ENCODE data around the gene RCC2.

RCC2 gene

GRCh38 chr1:17404820-17405219 lies 34.7 kb downstream of the RCC2 start:
- Histone ChIP-seq H3K27ac (ENCODE audit: low read depth, low read length) (no peak overlapping the region), H3K9ac (ENCODE audit: low read length) (no peak overlapping the region), H3K4me2 (ENCODE audit: low read length) (no peak overlapping the region), H3K27me3 (ENCODE audit: insufficient read depth, low read length, poor library complexity) (no peaks in the 10 kb centered on the region), H4K5ac (ENCODE audit: low read length) (no peak overlapping the region), H3K36me3 (ENCODE audit: control insufficient read depth, insufficient read depth, low read length) (peaks cover 15% of the 10 kb centered on the region), H3K4me3 (ENCODE audit: low read length) (no peak overlapping the region), H2BK5ac (ENCODE audit: low read length) (no peak overlapping the region), H4K8ac (ENCODE audit: low read depth, low read length) (no peak overlapping the region), H2BK120ac (ENCODE audit: low read depth, low read length) (no peak overlapping the region), H3K79me2 (ENCODE audit: control insufficient read depth, insufficient read depth, low read length) (no peaks in the 10 kb centered on the region), H3K4ac (ENCODE audit: low read depth, low read length) (no peak overlapping the region), H3K79me1 (ENCODE audit: low read length) (peaks cover 3% of the 10 kb centered on the region), H3K23ac (ENCODE audit: low read length) (no peak overlapping the region), H2AK5ac (ENCODE audit: low read length) (no peak overlapping the region), H3K56ac (ENCODE audit: low read length) (no peak overlapping the region), H3K18ac (ENCODE audit: low read length) (no peak overlapping the region), H3K4me1 (ENCODE audit: control insufficient read depth, low read depth, low read length) (no peaks in the 10 kb centered on the region), H2BK15ac (replicated peaks; ENCODE audit: low read depth) (no peak overlapping the region)
- no peak for DNase-seq
- no CpG with 5 or more reads among the region's 6 CpGs for WGBS (ENCODE audit: extremely low coverage, insufficient coverage, low lambda C conversion rate)

GRCh38 chr1:17404034-17404684 lies 35.3 kb downstream of the RCC2 start:
- Histone ChIP-seq H3K27me3 (ENCODE audit: insufficient read depth, low read length, poor library complexity) (no peaks in the 10 kb centered on the region), H3K4ac (ENCODE audit: low read depth, low read length) (no peak overlapping the region), H2BK120ac (ENCODE audit: low read depth, low read length) (no peak overlapping the region), H3K4me1 (ENCODE audit: control insufficient read depth, low read depth, low read length) (no peaks in the 10 kb centered on the region), H2AK5ac (ENCODE audit: low read length) (no peak overlapping the region), H3K4me2 (ENCODE audit: low read length) (no peak overlapping the region), H3K56ac (ENCODE audit: low read length) (no peak overlapping the region), H4K5ac (ENCODE audit: low read length) (no peak overlapping the region), H3K79me1 (ENCODE audit: low read length) (peaks cover 2% of the 10 kb centered on the region), H3K4me3 (ENCODE audit: low read length) (no peak overlapping the region), H2BK5ac (ENCODE audit: low read length) (no peak overlapping the region), H3K79me2 (ENCODE audit: control insufficient read depth, insufficient read depth, low read length) (no peaks in the 10 kb centered on the region), H3K36me3 (ENCODE audit: control insufficient read depth, insufficient read depth, low read length) (peaks cover 9% of the 10 kb centered on the region), H3K9ac (ENCODE audit: low read length) (no peak overlapping the region), H3K23ac (ENCODE audit: low read length) (no peak overlapping the region), H3K27ac (ENCODE audit: low read depth, low read length) (no peak overlapping the region), H3K18ac (ENCODE audit: low read length) (no peak overlapping the region), H2BK15ac (replicated peaks; ENCODE audit: low read depth) (no peak overlapping the region), H4K8ac (ENCODE audit: low read depth, low read length) (no peak overlapping the region)
- DNase-seq: no peak
- no CpG with 5 or more reads among the region's 15 CpGs for WGBS (ENCODE audit: extremely low coverage, insufficient coverage, low lambda C conversion rate)

- Histone ChIP-seq H3K18ac (ENCODE audit: low read length) (no peak overlapping the region), H3K9ac (ENCODE audit: low read length) (no peak overlapping the region), H4K5ac (ENCODE audit: low read length) (no peak overlapping the region), H2BK5ac (ENCODE audit: low read length) (no peak overlapping the region), H2AK5ac (ENCODE audit: low read length) (no peak overlapping the region), H3K79me1 (ENCODE audit: low read length) (peaks cover 1% of the 10 kb centered on the region), H2BK120ac (ENCODE audit: low read depth, low read length) (no peak overlapping the region), H3K36me3 (ENCODE audit: control insufficient read depth, insufficient read depth, low read length) (peaks cover 5% of the 10 kb centered on the region), H3K4me3 (ENCODE audit: low read length) (no peak overlapping the region), H3K27me3 (ENCODE audit: insufficient read depth, low read length, poor library complexity) (no peaks in the 10 kb centered on the region), H3K27ac (ENCODE audit: low read depth, low read length) (no peak overlapping the region), H3K4me2 (ENCODE audit: low read length) (no peak overlapping the region), H3K56ac (ENCODE audit: low read length) (no peak overlapping the region), H2BK15ac (replicated peaks; ENCODE audit: low read depth) (no peak overlapping the region), H3K23ac (ENCODE audit: low read length) (no peak overlapping the region), H4K8ac (ENCODE audit: low read depth, low read length) (no peak overlapping the region), H3K4ac (ENCODE audit: low read depth, low read length) (no peak overlapping the region), H3K4me1 (ENCODE audit: control insufficient read depth, low read depth, low read length) (no peaks in the 10 kb centered on the region), H3K79me2 (ENCODE audit: control insufficient read depth, insufficient read depth, low read length) (no peaks in the 10 kb centered on the region)
- WGBS (ENCODE audit: extremely low coverage, insufficient coverage, low lambda C conversion rate): no CpG with 5 or more reads among the region's 3 CpGs
- no peak for DNase-seq
Observed at GRCh38 chr1:17403081-17403480, 36.4 kb downstream of the RCC2 start.

- Histone ChIP-seq H3K27ac (ENCODE audit: low read depth, low read length) (no peak overlapping the region), H3K4me1 (ENCODE audit: control insufficient read depth, low read depth, low read length) (no peaks in the 10 kb centered on the region), H2BK5ac (ENCODE audit: low read length) (no peak overlapping the region), H2BK120ac (ENCODE audit: low read depth, low read length) (no peak overlapping the region), H3K56ac (ENCODE audit: low read length) (no peak overlapping the region), H3K79me2 (ENCODE audit: control insufficient read depth, insufficient read depth, low read length) (no peaks in the 10 kb centered on the region), H3K4ac (ENCODE audit: low read depth, low read length) (no peak overlapping the region), H3K18ac (ENCODE audit: low read length) (no peak overlapping the region), H3K36me3 (ENCODE audit: control insufficient read depth, insufficient read depth, low read length) (peaks cover 2% of the 10 kb centered on the region), H3K4me2 (ENCODE audit: low read length) (no peak overlapping the region), H4K8ac (ENCODE audit: low read depth, low read length) (no peak overlapping the region), H3K27me3 (ENCODE audit: insufficient read depth, low read length, poor library complexity) (no peaks in the 10 kb centered on the region), H4K5ac (ENCODE audit: low read length) (no peak overlapping the region), H2AK5ac (ENCODE audit: low read length) (no peak overlapping the region), H3K23ac (ENCODE audit: low read length) (no peak overlapping the region), H3K9ac (ENCODE audit: low read length) (no peak overlapping the region), H3K4me3 (ENCODE audit: low read length) (no peak overlapping the region), H2BK15ac (replicated peaks; ENCODE audit: low read depth) (no peak overlapping the region), H3K79me1 (ENCODE audit: low read length) (peaks cover 1% of the 10 kb centered on the region)
- no CpG with 5 or more reads among the region's 4 CpGs for WGBS (ENCODE audit: extremely low coverage, insufficient coverage, low lambda C conversion rate)
- DNase-seq: no peak
Observed at GRCh38 chr1:17401841-17402240, 37.6 kb downstream of the RCC2 start.

GRCh38 chr1:17400725-17401341 lies 38.6 kb downstream of the RCC2 start:
- no peak overlapping the region for H2BK15ac ChIP-seq (replicated peaks; ENCODE audit: low read depth)
- WGBS (ENCODE audit: extremely low coverage, insufficient coverage, low lambda C conversion rate): no CpG with 5 or more reads among the region's 11 CpGs
- no peaks in the 10 kb centered on the region for H3K4me1 ChIP-seq (ENCODE audit: control insufficient read depth, low read depth, low read length)
- H2AK5ac ChIP-seq (ENCODE audit: low read length): no peak overlapping the region
- no peak overlapping the region for H3K27ac ChIP-seq (ENCODE audit: low read depth, low read length)
- H4K5ac ChIP-seq (ENCODE audit: low read length): no peak overlapping the region
- H3K4me2 ChIP-seq (ENCODE audit: low read length): no peak overlapping the region
- no peak overlapping the region for H2BK120ac ChIP-seq (ENCODE audit: low read depth, low read length)
- no peak overlapping the region for H3K4me3 ChIP-seq (ENCODE audit: low read length)
- peaks cover 2% of the 10 kb centered on the region for H3K36me3 ChIP-seq (ENCODE audit: control insufficient read depth, insufficient read depth, low read length)
- no peak overlapping the region for H3K56ac ChIP-seq (ENCODE audit: low read length)
- no peak overlapping the region for H3K18ac ChIP-seq (ENCODE audit: low read length)
- no peak for DNase-seq
- H3K79me2 ChIP-seq (ENCODE audit: control insufficient read depth, insufficient read depth, low read length): no peaks in the 10 kb centered on the region
- H3K4ac ChIP-seq (ENCODE audit: low read depth, low read length): no peak overlapping the region
- no peak overlapping the region for H3K9ac ChIP-seq (ENCODE audit: low read length)
- no peak overlapping the region for H4K8ac ChIP-seq (ENCODE audit: low read depth, low read length)
- H3K79me1 ChIP-seq (ENCODE audit: low read length): peaks cover 1% of the 10 kb centered on the region
- no peaks in the 10 kb centered on the region for H3K27me3 ChIP-seq (ENCODE audit: insufficient read depth, low read length, poor library complexity)
- no peak overlapping the region for H2BK5ac ChIP-seq (ENCODE audit: low read length)
- H3K23ac ChIP-seq (ENCODE audit: low read length): no peak overlapping the region
